ENCODE measurements around the gene GHSR. TPM values are rescaled to one million over a fixed set of nuclear protein-coding genes. Genes with fewer than 3 reads are reported as not detected.

The GHSR gene
- total RNA-seq, 1 experiment from 2014 or later = not detected

DNA sequence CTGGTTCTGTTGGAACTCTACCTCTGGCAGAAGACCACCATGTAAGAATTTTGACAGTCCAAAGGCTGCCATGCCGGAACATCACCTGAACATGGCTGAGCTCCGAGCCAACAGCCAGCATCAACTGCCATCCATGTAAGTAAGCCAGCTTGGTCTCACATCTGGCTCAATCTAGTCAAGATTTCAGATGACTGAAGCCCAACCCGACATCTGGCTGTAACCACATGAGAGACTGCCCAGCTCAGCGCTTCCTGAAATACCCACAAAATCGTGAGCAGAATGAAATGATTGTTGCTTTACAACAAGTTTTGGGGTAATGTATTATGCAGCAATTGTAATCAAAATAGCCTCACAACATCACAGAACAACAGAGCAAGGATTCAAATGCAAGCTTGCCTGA is 32.9 kb downstream of the GHSR start:
- no TSS peak for BruUV-seq (replicated peaks)
- DNase-seq = no peak
- POLR2A ChIA-PET (ENCODE audit: unreplicated experiment) = no interaction called here

DNA sequence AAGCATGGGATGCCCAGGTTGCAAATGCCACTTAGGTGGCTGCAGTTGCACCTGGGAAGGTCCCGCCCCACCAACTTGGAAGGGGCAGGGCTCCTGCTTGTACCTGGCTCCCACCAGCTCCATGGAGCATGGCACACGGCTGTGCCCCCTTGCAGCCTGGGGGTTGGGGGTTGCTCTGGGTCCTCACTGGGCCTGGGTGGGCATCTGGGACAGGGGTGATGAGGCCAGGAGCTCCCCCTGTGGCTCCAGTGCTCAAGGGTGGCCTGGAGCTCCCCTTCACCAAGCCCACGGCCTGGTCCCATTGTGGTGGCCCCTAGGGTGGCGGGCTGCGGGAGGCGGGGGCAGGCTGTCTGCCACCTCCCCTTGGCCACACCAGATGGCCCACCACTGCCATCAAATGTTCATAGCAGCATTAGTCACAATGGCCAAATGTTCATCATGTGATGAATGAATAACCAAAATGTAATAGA is 36.7 kb downstream of the GHSR start:
- no peaks in the 10 kb centered on the region for H3K36me3 ChIP-seq (ENCODE audit: low read depth, low read length)
- CTCF ChIA-PET = interaction anchor here (1.0 kb wide), 1 partner anchor 50 kb away, joined by 5 read pairs; no protein-coding TSS in a partner anchor
- no peaks in the 10 kb centered on the region for H3F3A ChIP-seq (ENCODE audit: low read length, unreplicated experiment)
- no peaks in the 10 kb centered on the region for H4K20me1 ChIP-seq (ENCODE audit: low read length)
- H3K4me2 ChIP-seq (ENCODE audit: low read length) = no peak overlapping the region
- ATAC-seq = no peak
- no TSS peak for BruUV-seq (replicated peaks)
- TF ChIP-seq EZH2 (IDR thresholded peaks at IDR 0.05; ENCODE audit: low read length, unreplicated experiment) (no peak), EZH2phosphoT487 (IDR thresholded peaks at IDR 0.05; ENCODE audit: borderline replicate concordance, low read length) (no peak)
- no peak overlapping the region for H2AFZ ChIP-seq (ENCODE audit: low read length)
- H3K27ac ChIP-seq (ENCODE audit: low read length) = no peak overlapping the region
- intact Hi-C loops (cut with micrococcal nuclease) = no loop called here
- no peaks in the 10 kb centered on the region for H3K4me1 ChIP-seq (ENCODE audit: insufficient read depth, low read length)
- H3K9ac ChIP-seq (ENCODE audit: low read length) = no peak overlapping the region
- POLR2A ChIA-PET (ENCODE audit: unreplicated experiment) = no interaction called here
- H3K4me3 ChIP-seq (ENCODE audit: low read length) = no peak overlapping the region
- no peaks in the 10 kb centered on the region for H3K9me3 ChIP-seq (ENCODE audit: low read length)
- H3K79me2 ChIP-seq (ENCODE audit: low read length) = no peaks in the 10 kb centered on the region
- no peak for DNase-seq
- H3K9me2 ChIP-seq (replicated peaks; ENCODE audit: low read length) = no peaks in the 10 kb centered on the region
- no peaks in the 10 kb centered on the region for H3K27me3 ChIP-seq (ENCODE audit: low read length)

More for the DNA sequence above, 32.9 kb downstream of the GHSR start:
- no peaks in the 10 kb centered on the region for H4K20me1 ChIP-seq (ENCODE audit: low read length)
- no peak overlapping the region for H2AFZ ChIP-seq (ENCODE audit: low read length)
- H3K27me3 ChIP-seq (ENCODE audit: low read length) = no peaks in the 10 kb centered on the region
- no peaks in the 10 kb centered on the region for H3F3A ChIP-seq (ENCODE audit: low read length, unreplicated experiment)
- TF ChIP-seq EZH2 (IDR thresholded peaks at IDR 0.05; ENCODE audit: low read length, unreplicated experiment) = no peak
- ATAC-seq = no peak
- H3K4me1 ChIP-seq (ENCODE audit: insufficient read depth, low read length) = no peaks in the 10 kb centered on the region
- CTCF ChIA-PET = no interaction called here
- H3K9me3 ChIP-seq (ENCODE audit: low read length) = peaks cover 4% of the 10 kb centered on the region; the same call in 1 of the 2 replicates
- no peak overlapping the region for H3K4me3 ChIP-seq (ENCODE audit: low read length)
- H3K36me3 ChIP-seq (ENCODE audit: low read depth, low read length) = no peaks in the 10 kb centered on the region
- H3K4me2 ChIP-seq (ENCODE audit: low read length) = no peak overlapping the region
- H3K9me2 ChIP-seq (replicated peaks; ENCODE audit: low read length) = no peaks in the 10 kb centered on the region
- H3K79me2 ChIP-seq (ENCODE audit: low read length) = no peaks in the 10 kb centered on the region
- intact Hi-C loops (cut with micrococcal nuclease) = no loop called here
- no peak overlapping the region for H3K27ac ChIP-seq (ENCODE audit: low read length)
- H3K9ac ChIP-seq (ENCODE audit: low read length) = no peak overlapping the region

DNA sequence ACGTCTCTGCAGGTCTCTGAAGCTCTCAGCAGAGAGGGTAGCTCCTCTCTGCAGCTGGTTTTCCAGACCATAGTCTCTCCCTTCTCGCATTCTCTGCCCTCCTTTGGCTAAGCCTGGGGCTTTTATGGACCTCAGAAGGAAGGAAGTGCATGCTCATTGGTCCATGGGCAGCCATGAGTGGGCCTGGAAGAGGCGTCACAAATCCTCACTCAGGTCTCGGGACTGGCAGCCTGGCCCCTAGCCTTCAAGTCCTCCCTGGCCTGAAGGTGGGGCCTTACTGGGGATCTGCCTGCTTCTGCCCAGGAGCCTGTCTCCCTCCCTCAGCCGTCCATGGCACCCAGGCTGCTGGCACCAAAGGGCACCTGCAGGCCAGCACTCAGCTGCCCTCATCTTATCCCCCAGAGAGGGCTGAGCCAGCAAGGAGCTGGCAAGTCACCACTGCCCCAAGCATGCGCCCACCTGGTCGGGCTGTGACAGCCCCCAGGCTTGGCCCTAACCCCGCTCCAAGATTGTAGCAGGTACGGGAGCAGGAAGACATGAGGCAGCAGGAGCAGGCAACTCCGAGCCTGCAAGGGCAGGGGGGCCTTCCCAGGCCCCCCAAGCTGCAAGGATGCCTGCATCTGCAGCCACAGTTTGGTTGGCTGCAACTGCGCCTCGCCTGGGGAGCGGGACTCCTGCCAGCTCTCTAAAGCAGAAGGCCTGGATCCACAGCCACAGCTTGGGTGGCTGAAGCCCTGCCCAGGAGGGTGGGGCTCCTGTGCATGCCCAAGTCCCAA is 37.4 kb downstream of the GHSR start:
- Histone ChIP-seq H3K4me1 (ENCODE audit: insufficient read depth, low read length) (no peaks in the 10 kb centered on the region), H3K27ac (ENCODE audit: low read length) (no peak overlapping the region), H3K9me2 (replicated peaks; ENCODE audit: low read length) (no peaks in the 10 kb centered on the region), H3K9ac (ENCODE audit: low read length) (no peak overlapping the region), H3K79me2 (ENCODE audit: low read length) (no peaks in the 10 kb centered on the region), H3K27me3 (ENCODE audit: low read length) (no peaks in the 10 kb centered on the region), H3F3A (ENCODE audit: low read length, unreplicated experiment) (no peaks in the 10 kb centered on the region), H3K4me2 (ENCODE audit: low read length) (no peak overlapping the region), H3K9me3 (ENCODE audit: low read length) (no peaks in the 10 kb centered on the region), H3K36me3 (ENCODE audit: low read depth, low read length) (no peaks in the 10 kb centered on the region), H4K20me1 (ENCODE audit: low read length) (no peaks in the 10 kb centered on the region), H3K4me3 (ENCODE audit: low read length) (no peak overlapping the region), H2AFZ (ENCODE audit: low read length) (no peak overlapping the region)
- no peak for ATAC-seq
- DNase-seq = no peak
- intact Hi-C loops (cut with micrococcal nuclease) = no loop called here
- CTCF ChIA-PET = interaction anchor here (1.0 kb wide), 1 partner anchor 51 kb away, joined by 5 read pairs; no protein-coding TSS in a partner anchor
- POLR2A ChIA-PET (ENCODE audit: unreplicated experiment) = no interaction called here
- BruUV-seq (replicated peaks) = no TSS peak
- TF ChIP-seq, protein P1, sequence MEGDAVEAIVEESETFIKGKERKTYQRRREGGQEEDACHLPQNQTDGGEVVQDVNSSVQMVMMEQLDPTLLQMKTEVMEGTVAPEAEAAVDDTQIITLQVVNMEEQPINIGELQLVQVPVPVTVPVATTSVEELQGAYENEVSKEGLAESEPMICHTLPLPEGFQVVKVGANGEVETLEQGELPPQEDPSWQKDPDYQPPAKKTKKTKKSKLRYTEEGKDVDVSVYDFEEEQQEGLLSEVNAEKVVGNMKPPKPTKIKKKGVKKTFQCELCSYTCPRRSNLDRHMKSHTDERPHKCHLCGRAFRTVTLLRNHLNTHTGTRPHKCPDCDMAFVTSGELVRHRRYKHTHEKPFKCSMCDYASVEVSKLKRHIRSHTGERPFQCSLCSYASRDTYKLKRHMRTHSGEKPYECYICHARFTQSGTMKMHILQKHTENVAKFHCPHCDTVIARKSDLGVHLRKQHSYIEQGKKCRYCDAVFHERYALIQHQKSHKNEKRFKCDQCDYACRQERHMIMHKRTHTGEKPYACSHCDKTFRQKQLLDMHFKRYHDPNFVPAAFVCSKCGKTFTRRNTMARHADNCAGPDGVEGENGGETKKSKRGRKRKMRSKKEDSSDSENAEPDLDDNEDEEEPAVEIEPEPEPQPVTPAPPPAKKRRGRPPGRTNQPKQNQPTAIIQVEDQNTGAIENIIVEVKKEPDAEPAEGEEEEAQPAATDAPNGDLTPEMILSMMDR (conservative IDR thresholded peaks at IDR 0.05; ENCODE audit: low read depth, low read length) = no peak
- TF ChIP-seq EZH2phosphoT487 (IDR thresholded peaks at IDR 0.05; ENCODE audit: borderline replicate concordance, low read length) (no peak), EZH2 (IDR thresholded peaks at IDR 0.05; ENCODE audit: low read length, unreplicated experiment) (no peak)
